ENCODE results near the gene PPARG. TPM values are rescaled to one million over a fixed set of nuclear protein-coding genes. Genes with fewer than 3 reads are reported as not detected.

Gene PPARG
- total and polyA plus RNA-seq, 2 of the 13 experiments (the other 11 are each of a cell fraction or from before 2014, with no cell fraction given): 13.9 to 58.3 TPM

GRCh38 chr3:12328132-12328836, 39.4 kb downstream of the PPARG start:
- in situ Hi-C loops (cut with HindIII; ENCODE audit: extremely low pct_ligation_motif_present, low pct_unique_long_range_greater_than_20kb): no loop called here
- BruUV-seq (replicated peaks): no TSS peak
- ChIA-PET POLR2A (no interaction called here), CTCF (ENCODE audit: low intra/inter-chr PET ratio, low total read pairs) (no interaction called here)
- Histone ChIP-seq H3K27me3 (ENCODE audit: control insufficient read depth in 1 of 2, insufficient read depth in 2 of 2, low read length in 2 of 2) (no peaks in the 10 kb centered on the region), H2AFZ (ENCODE audit: low read length) (no peak overlapping the region), H3K27ac (ENCODE audit: extremely low read length, insufficient read depth, low read length) (no peak overlapping the region), H3K9ac (ENCODE audit: insufficient read depth, low read depth, low read length) (no peak overlapping the region), H3K4me2 (ENCODE audit: low read depth, low read length) (no peak overlapping the region), H3K9me3 (ENCODE audit: low read length) (no peaks in the 10 kb centered on the region), H3K36me3 (replicated peaks in 1 of 2; ENCODE audit: control insufficient read depth in 1 of 2, insufficient read depth in 2 of 2, low read length in 2 of 2) (peaks cover 0 to 1% of the 10 kb centered on the region in 2 experiments; a peak in 2 of 5 replicates), H3K4me3 (replicated peaks in 1 of 3; ENCODE audit: insufficient read depth in 1 of 3, low read depth in 2 of 3, low read length in 3 of 3) (no peak overlapping the region), H3K79me2 (ENCODE audit: insufficient read depth, low read length) (peaks cover 13% of the 10 kb centered on the region), H4K20me1 (ENCODE audit: insufficient read depth, low read length) (no peaks in the 10 kb centered on the region; the same call in 1 of the 2 replicates), H3K4me1 (ENCODE audit: insufficient read depth, low read length) (no peaks in the 10 kb centered on the region)
- TF ChIP-seq SIN3A (IDR thresholded peaks at IDR 0.05; ENCODE audit: borderline replicate concordance, low read depth, low read length) (no peak), POLR2G (IDR thresholded peaks at IDR 0.05; ENCODE audit: low read depth, low read length) (no peak), ZSCAN20 (CRISPR knock-in tag; IDR thresholded peaks at IDR 0.05; ENCODE audit: borderline replicate concordance) (no peak), ZNF17 (CRISPR knock-in tag; IDR thresholded peaks at IDR 0.05) (no peak), TCF7 (IDR thresholded peaks at IDR 0.05; ENCODE audit: low read depth) (no peak), TCF12 (IDR thresholded peaks at IDR 0.05) (no peak), TCF12 (CRISPR knock-in tag; IDR thresholded peaks at IDR 0.05) (no peak), ATF5 (CRISPR knock-in tag; IDR thresholded peaks at IDR 0.05; ENCODE audit: low read depth) (no peak), ZBTB2 (CRISPR knock-in tag; IDR thresholded peaks at IDR 0.05; ENCODE audit: low read depth) (no peak), CHD2 (IDR thresholded peaks at IDR 0.05; ENCODE audit: low read depth, low read length) (no peak), ATRX (CRISPR knock-in tag; IDR thresholded peaks at IDR 0.05; ENCODE audit: borderline replicate concordance) (no peak), ZNF232 (CRISPR knock-in tag; IDR thresholded peaks at IDR 0.05; ENCODE audit: borderline replicate concordance) (no peak), NR0B2 (CRISPR knock-in tag; IDR thresholded peaks at IDR 0.05) (no peak)
- TF ChIP-seq, protein P1, sequence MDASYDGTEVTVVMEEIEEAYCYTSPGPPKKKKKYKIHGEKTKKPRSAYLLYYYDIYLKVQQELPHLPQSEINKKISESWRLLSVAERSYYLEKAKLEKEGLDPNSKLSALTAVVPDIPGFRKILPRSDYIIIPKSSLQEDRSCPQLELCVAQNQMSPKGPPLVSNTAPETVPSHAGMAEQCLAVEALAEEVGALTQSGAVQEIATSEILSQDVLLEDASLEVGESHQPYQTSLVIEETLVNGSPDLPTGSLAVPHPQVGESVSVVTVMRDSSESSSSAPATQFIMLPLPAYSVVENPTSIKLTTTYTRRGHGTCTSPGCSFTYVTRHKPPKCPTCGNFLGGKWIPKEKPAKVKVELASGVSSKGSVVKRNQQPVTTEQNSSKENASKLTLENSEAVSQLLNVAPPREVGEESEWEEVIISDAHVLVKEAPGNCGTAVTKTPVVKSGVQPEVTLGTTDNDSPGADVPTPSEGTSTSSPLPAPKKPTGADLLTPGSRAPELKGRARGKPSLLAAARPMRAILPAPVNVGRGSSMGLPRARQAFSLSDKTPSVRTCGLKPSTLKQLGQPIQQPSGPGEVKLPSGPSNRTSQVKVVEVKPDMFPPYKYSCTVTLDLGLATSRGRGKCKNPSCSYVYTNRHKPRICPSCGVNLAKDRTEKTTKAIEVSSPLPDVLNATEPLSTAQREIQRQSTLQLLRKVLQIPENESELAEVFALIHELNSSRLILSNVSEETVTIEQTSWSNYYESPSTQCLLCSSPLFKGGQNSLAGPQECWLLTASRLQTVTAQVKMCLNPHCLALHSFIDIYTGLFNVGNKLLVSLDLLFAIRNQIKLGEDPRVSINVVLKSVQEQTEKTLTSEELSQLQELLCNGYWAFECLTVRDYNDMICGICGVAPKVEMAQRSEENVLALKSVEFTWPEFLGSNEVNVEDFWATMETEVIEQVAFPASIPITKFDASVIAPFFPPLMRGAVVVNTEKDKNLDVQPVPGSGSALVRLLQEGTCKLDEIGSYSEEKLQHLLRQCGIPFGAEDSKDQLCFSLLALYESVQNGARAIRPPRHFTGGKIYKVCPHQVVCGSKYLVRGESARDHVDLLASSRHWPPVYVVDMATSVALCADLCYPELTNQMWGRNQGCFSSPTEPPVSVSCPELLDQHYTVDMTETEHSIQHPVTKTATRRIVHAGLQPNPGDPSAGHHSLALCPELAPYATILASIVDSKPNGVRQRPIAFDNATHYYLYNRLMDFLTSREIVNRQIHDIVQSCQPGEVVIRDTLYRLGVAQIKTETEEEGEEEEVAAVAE (CRISPR knock-in tag; IDR thresholded peaks at IDR 0.05; ENCODE audit: borderline replicate concordance): no peak
- TF ChIP-seq, protein P2, sequence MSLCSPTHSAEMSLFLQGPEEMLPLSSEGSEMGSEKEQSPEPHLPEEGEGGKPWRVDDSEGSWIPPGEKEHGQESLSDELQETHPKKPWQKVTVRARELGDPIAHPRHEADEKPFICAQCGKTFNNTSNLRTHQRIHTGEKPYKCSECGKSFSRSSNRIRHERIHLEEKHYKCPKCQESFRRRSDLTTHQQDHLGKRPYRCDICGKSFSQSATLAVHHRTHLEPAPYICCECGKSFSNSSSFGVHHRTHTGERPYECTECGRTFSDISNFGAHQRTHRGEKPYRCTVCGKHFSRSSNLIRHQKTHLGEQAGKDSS (CRISPR knock-in tag; IDR thresholded peaks at IDR 0.05; ENCODE audit: borderline replicate concordance, low read depth): no peak
- TF ChIP-seq, protein P3, sequence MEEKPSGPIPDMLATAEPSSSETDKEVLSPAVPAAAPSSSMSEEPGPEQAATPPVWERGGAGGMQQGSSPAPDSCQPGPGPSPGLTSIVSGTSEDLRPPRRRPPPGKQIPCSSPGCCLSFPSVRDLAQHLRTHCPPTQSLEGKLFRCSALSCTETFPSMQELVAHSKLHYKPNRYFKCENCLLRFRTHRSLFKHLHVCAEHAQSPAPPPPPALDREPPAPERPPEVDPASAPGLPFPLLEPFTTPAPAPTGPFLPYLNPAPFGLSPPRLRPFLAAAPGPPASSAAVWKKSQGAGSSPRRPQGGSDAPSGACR (CRISPR knock-in tag; IDR thresholded peaks at IDR 0.05): no peak
- ATAC-seq (no peak), DNase-seq (ENCODE audit: low spot score) (no peak), FAIRE-seq (no peak)
- 98% methylated on average over 8 of the region's 8 CpGs for WGBS (ENCODE audit: low lambda C conversion rate)
- intact Hi-C loops (cut with micrococcal nuclease; ENCODE audit: unreplicated experiment): no loop called here

Measured in HepG2 (cell line).